ENCODE data around the gene MMP13. TPM values are rescaled to one million over a fixed set of nuclear protein-coding genes. Genes with fewer than 3 reads are reported as not detected.

MMP13 gene
- total RNA-seq, 1 experiment from 2014 or later, result not detected

DNA sequence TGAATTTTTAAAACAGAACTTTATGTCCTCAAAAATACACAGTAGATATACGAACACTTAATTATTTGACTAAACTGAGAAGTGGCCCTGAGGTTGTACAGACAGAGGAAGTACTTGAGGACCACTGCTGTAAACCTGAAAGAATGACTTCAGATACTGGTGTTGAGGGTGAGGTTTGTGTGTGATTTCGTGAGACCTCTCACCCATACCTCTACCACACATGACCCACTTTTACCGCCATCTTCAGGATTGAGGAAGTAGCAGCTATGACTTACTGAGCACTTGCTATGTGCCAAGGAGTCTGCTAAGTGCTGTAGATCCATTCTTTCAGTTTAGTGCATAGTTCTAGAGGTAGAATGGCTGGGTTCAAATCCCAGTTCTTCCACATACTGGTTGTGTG is 21.9 kb downstream of the MMP13 start:
- Histone ChIP-seq H3K79me2 (ENCODE audit: insufficient read depth, low read length) (no peaks in the 10 kb centered on the region), H2BK5ac (ENCODE audit: insufficient read length, low read length) (no peak overlapping the region), H3K4me1 (ENCODE audit: insufficient read depth, low read length) (no peaks in the 10 kb centered on the region)

More for the DNA sequence above, 21.9 kb downstream of the MMP13 start:
- Histone ChIP-seq H3K27me3 (ENCODE audit: insufficient read depth, low read length) (no peaks in the 10 kb centered on the region), H4K5ac (ENCODE audit: insufficient read length, low read depth, low read length) (no peak overlapping the region), H3K4me2 (ENCODE audit: insufficient read depth, insufficient read length, low read length) (no peak overlapping the region), H4K8ac (replicated peaks; ENCODE audit: insufficient read length, low read depth, low read length) (no peak overlapping the region), H3K14ac (ENCODE audit: insufficient read depth, low read length) (no peak overlapping the region), H3K23me2 (ENCODE audit: insufficient read length, low read depth, low read length, poor library complexity, severe bottlenecking) (no peaks in the 10 kb centered on the region), H3K27ac (ENCODE audit: insufficient read length, low read depth, low read length) (no peak overlapping the region), H2AFZ (ENCODE audit: low read length) (no peak overlapping the region), H4K20me1 (ENCODE audit: control insufficient read depth, insufficient read depth, insufficient read length) (no peaks in the 10 kb centered on the region), H2BK120ac (ENCODE audit: low read depth, low read length, poor library complexity, severe bottlenecking) (no peak overlapping the region), H3K4ac (ENCODE audit: low read depth, low read length) (no peak overlapping the region), H3K79me1 (ENCODE audit: insufficient read depth, low read depth, low read length, poor library complexity, severe bottlenecking) (no peaks in the 10 kb centered on the region), H2BK20ac (ENCODE audit: low read depth, low read length, poor library complexity, severe bottlenecking) (no peak overlapping the region), H2AK5ac (ENCODE audit: insufficient read length, low read length) (no peak overlapping the region), H3K9ac (ENCODE audit: extremely low read depth, insufficient read length, low read length) (no peak overlapping the region), H3K18ac (ENCODE audit: insufficient read length, low read depth, low read length) (no peak overlapping the region), H2BK12ac (ENCODE audit: insufficient read length, low read depth, low read length) (no peak overlapping the region), H3K56ac (ENCODE audit: insufficient read length, low read depth, low read length) (no peak overlapping the region), H2BK15ac (ENCODE audit: low read depth, low read length) (no peak overlapping the region), H4K91ac (ENCODE audit: insufficient read length, low read depth, low read length) (no peak overlapping the region), H3T11ph (ENCODE audit: low read length) (no peak overlapping the region), H3K23ac (ENCODE audit: insufficient read length, low read depth, low read length) (no peak overlapping the region), H3K9me3 (ENCODE audit: control insufficient read depth, low read depth, low read length) (no peaks in the 10 kb centered on the region)
- no peak overlapping the region for H3K4me3 Mint-ChIP-seq
- no peaks in the 10 kb centered on the region; the same call in 1 of the 2 replicates for H3K27me3 Mint-ChIP-seq (ENCODE audit: low read depth)
- no CpG with 5 or more reads among the region's 3 CpGs for WGBS (ENCODE audit: extremely low coverage, insufficient read length, low lambda C conversion rate)
- TF ChIP-seq, protein P1, sequence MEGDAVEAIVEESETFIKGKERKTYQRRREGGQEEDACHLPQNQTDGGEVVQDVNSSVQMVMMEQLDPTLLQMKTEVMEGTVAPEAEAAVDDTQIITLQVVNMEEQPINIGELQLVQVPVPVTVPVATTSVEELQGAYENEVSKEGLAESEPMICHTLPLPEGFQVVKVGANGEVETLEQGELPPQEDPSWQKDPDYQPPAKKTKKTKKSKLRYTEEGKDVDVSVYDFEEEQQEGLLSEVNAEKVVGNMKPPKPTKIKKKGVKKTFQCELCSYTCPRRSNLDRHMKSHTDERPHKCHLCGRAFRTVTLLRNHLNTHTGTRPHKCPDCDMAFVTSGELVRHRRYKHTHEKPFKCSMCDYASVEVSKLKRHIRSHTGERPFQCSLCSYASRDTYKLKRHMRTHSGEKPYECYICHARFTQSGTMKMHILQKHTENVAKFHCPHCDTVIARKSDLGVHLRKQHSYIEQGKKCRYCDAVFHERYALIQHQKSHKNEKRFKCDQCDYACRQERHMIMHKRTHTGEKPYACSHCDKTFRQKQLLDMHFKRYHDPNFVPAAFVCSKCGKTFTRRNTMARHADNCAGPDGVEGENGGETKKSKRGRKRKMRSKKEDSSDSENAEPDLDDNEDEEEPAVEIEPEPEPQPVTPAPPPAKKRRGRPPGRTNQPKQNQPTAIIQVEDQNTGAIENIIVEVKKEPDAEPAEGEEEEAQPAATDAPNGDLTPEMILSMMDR (conservative IDR thresholded peaks at IDR 0.05), result no peak
- H3K36me3 Mint-ChIP-seq (ENCODE audit: insufficient read depth in 1 of 3, low read depth in 3 of 3), result peaks cover 0 to 2% (median 0%) of the 10 kb centered on the region in 3 experiments; a peak in 2 of 7 replicates
- H3K27ac Mint-ChIP-seq, result no peak overlapping the region
- H3K4me1 Mint-ChIP-seq, result no peaks in the 10 kb centered on the region
- no peaks in the 10 kb centered on the region for H3K9me3 Mint-ChIP-seq
- DNase-seq, result no peak

Data from H9 (cell line).